G401 (cell line): ENCODE data around the gene SNX8. TPM values are rescaled to one million over a fixed set of nuclear protein-coding genes. Genes with fewer than 3 reads are reported as not detected.

Experiments used
- DNase-seq: peaks from one replicate; pipeline ENCODE4 v3.0.0-alpha.2; 2015; ENCODE audit warnings: low spot score
- in situ Hi-C: cut with HindIII; loops from 2 replicates; pipeline ENCODE4 v1.10.0; 2016; ENCODE audit warnings: low sequenced_read_pairs, mixed read lengths
- total RNA-seq: library from RNA; depleted of rRNA; stranded (reverse); fragments of >200 nt; shearing (Covaris generic); gene quantifications from 2 replicates; pipeline ENCODE4 v1.2.3, GENCODE V29; 2014

The SNX8 gene
- total RNA-seq, 1 experiment from 2014 or later = 52.9 TPM

DNA sequence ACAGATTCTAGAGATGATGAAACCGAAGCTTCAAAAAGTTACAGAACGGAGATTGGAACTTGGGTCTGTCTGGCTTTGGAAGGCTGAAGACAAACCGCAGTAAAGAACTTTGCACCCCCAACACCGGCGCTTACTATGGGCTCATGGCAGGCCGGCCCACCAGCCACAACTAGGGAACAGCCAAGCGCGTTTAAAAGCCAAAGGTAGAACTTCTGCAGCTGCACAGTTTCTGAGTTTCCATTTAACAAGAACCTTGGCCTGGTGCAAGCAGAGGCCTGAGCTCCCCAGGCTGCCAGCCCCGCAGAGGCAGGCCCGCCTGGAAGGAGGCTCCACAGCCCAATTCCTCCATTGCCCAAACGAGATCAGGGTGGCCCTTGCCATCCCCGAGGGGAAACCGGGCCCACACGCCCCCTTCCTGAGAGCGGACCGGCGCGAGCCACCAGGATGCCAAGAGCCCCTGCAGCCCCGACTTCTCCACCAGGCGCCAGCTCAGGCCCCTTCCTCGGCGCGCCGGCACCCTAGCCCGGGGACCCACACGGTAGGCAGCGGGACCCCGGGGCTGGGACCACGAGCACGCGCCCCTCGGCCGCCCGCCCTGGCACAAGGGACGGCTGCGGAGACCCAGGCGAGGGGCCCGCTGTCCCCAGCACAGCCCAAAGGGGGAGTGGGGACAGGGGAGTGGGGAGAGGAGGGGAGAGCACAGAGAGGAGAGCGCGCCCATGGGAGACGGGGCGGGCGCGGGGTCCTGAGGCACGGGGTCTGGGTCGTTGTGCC is 82.1 kb downstream of the SNX8 start:
- in situ Hi-C loops = no loop called here
- no peak for DNase-seq

DNA sequence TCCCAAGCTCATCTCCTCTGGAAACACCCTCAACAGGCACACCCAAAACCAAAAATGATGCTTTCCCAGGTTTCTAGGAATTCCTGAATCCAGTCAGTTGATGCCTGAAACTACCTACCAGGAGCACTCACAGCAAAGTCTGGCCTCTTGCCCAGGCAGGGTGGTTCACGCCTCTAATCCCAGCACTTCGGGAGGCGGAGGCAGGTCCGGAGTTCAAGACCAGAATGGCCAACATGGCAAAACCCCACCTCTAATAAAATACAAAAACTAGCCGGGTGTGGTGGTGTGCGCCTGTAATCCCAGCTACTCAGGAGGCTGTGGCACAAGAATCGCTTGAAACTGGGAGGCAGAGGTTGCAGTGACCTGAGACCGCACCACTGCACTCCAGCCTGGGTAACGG is 83.4 kb downstream of the SNX8 start:
- in situ Hi-C loops = no loop called here
- DNase-seq = no peak

DNA sequence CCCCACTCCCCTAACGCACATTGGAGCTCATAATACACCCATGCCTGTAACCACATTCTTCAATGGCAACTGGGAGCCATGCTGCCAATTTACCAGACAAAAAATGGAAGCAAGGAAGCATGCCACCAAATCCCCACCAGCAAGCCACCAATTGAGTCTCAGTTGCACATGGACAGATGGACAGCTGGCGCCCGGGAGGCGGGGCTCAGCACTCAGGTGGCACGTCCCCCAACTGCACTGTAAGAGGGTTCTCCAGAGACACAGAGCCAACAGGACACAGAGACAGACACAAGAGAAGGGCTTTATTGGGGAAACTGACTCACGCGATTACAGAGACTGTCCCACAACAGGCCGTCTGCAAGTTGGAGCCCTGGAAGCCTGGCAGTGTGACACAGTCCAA is 84.0 kb downstream of the SNX8 start:
- DNase-seq = no peak
- in situ Hi-C loops = no loop called here

DNA sequence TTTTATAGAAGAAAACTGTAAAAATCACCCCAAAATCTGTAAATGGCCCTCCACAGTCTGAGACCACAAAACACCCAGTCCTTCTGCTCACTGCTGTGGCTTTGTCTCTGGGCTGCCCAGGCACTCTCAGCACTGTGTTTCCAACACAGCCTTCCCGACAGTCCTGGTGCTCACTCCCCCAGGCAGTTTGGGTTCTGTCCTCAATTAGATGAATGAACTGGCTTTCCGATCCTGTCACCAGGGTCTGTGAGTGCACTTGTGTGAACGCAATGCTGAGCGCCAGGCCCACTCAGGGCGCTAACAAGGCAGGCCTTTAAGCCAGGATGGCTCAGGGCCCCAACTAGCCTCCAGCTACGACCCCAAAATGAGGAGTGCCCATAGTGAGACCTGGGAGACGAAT is 84.8 kb downstream of the SNX8 start:
- DNase-seq = no peak
- in situ Hi-C loops = no loop called here

DNA sequence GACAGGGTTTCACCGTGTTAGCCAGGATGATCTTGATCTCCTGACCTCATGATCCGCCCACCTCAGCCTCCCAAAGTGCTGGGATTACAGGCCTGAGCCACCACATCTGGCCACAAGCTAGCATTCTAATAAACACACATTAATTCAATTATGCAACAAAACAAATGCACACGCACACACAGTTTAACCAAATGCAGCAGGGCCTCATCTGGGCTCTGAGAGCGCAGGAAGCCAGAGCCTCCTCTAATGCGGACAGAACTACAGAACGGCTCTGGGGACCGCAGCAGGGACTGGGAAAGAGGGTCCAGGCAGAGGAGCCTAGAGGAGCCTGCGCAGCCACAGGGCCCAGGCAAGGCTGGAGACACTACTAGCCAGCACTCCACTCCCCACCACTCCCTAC is 85.3 kb downstream of the SNX8 start:
- DNase-seq = no peak
- in situ Hi-C loops = no loop called here

DNA sequence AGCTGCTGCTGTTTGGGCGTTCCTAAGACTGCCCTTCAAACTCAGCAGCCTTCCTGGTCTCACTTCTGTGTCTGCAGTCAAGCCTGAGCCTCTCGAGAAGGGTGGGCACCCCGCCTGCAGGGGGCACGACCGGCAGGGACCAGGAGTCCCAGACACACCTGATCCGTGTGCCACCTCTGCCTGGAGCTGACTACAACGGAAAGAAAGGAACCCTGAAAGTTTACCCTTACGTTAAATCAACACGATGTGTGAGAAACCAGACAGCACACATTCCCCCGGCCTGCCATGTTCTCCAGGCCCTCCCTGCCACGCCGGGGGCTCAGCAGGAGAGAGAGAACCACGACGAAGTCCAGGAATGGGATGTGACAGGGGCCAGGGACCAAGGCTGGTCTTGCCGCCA is 86.5 kb downstream of the SNX8 start:
- no peak for DNase-seq
- in situ Hi-C loops = no loop called here

DNA sequence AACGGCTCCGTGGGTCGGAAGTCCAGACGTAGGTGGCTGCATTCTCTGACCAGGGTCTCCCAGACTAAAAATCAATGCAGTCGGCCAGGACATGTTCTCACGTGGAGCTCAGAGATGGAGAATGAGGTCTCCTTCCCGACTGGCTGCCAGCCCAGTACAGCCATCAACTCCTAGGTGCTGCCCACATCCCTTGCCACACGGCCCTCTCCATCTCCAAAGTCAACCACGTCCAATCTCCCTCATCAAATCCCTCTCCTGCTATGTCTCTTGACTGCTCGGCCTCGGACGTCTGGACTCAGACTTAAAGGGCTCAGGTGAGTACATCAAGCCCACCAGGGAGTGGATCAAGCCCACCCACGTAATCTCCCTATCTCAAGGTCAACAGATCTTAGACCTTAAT is 88.4 kb downstream of the SNX8 start:
- in situ Hi-C loops = no loop called here
- no peak for DNase-seq

DNA sequence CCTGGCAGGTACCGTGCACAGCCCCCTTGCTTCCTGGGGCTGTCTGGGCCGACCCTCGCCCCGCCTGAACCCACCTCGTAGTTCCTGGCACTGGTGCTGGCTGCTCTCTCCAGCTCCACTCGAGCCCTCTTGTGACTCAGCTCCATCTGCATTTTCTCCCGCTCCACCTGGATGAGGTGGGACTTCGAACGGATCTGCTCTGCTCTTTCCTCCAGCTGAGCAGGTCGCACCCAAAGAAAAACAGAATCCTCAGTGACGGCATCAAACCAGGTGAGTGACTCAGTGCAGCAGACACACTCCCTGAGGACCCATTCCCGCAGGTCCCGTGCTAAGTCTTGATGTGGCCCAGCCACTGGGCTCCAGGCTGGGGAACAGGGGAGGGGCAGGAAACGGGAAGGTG is 88.9 kb downstream of the SNX8 start:
- no peak for DNase-seq
- in situ Hi-C loops = no loop called here

DNA sequence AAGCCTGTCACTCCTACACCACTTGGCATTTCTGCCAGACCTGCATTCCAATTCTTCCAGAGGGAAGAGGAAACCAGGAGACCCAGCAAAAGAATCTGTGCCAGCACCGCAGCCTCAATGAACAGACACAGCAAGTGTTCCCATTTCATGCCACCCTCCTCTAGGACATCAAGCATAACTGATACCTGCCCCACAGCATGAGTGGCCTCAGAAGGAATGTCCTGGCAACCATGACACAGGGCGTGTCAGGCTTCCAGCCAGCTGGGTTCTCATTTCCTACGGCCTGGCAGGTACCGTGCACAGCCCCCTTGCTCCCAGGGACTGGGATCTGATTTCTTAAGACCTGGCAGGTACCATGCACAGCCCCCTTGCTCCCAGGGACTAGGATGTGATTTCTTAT is 89.3 kb downstream of the SNX8 start:
- DNase-seq = no peak
- in situ Hi-C loops = no loop called here

DNA sequence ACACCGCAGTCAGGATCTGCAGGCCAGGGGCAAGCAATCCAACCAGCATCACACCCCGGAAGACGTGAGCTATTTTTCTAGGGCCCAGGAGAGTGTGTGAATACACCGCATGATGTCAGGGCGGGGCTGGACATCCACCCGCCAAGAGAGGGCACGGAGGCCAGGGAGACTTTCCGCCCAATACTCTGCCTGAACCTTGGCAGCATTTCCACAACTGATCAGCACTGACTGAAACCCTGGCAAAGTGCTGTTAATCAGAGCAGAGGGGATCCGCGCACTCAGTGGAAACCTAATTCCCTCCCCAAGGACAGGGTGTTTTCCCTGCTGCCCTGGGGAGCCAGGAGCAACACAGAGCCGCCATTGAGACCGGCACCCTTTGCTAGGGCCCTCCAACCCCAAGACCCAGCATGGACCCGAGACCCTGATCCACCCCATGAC is 89.7 kb downstream of the SNX8 start:
- DNase-seq = no peak
- in situ Hi-C loops = no loop called here

DNA sequence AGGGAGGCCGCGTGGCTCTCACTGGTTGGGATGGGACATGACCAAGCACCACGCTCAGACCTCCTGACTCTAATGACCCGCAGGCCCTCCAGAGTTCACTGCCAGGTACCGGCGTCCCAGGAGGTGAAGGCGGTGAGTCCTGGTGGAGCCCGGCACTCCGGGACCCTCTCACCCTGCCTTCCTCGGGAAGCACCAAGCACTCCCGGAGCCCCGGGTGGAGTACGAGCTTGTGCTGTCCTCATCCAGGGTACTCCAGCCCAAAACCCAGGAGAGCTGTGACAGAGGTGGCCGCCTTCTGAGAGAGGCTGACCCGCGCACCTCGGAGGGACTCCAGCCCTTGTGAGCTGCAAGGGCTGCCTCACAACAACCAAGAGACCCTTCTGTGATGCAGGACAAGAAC is 90.9 kb downstream of the SNX8 start:
- in situ Hi-C loops = no loop called here
- no peak for DNase-seq

DNA sequence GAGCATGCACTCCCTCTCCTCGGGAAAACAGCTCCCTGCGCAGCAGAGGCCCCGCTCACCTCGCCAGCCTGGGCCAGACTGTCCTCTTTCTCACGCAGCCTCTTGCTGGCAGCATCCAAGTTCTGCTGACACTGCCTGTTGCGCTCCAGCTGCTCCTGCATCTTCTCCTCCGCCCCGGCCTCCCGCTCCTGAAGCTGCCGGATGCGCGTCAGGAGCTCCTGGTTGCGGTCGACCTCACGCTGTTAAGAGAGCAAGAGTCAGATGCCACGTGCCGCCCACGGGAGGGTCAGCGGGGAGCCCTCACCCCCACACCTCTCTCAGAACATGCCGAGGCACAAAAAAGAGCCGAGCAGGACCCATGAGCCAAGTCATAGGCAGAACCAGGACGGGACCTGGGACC is 91.7 kb downstream of the SNX8 start:
- DNase-seq = no peak
- in situ Hi-C loops = no loop called here

DNA sequence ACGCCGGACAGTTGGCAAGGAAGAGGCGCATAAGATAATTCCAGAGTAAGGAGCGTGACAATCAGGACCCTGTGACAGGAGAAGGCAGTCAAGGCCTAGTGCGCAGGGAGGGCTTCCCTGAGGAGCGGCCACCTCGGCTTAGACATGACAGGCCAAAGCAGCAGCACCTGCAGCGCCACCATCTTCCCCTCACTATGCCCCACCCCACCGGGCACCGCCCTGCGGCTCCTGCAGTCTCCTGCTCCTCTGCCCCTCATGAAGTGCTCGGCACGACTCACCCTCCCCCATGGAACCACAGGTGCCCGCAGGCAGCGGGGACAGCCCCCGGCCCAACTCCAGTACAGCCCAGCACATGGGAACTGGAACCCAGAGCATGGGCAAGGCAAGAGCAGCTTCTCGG is 93.3 kb downstream of the SNX8 start:
- in situ Hi-C loops = no loop called here
- DNase-seq = no peak

DNA sequence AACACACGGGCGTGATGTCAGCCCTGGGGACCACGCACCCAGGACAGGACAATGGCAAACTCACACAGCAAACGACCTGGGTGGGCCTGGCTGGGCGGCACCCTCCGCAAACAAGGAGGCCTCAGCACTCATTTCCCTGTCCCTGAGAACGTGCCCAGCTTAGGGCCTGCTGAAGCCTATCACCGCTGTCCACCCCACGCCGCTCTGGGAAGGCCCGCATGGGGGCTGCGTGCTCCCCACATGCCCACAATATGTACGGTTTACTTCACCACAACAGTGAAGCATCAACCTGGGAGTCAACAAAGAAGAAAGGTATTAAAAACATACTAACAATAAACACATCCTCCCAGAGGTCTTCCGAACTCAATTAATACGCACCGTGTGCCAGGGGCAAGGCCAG is 93.7 kb downstream of the SNX8 start:
- in situ Hi-C loops = no loop called here

DNA sequence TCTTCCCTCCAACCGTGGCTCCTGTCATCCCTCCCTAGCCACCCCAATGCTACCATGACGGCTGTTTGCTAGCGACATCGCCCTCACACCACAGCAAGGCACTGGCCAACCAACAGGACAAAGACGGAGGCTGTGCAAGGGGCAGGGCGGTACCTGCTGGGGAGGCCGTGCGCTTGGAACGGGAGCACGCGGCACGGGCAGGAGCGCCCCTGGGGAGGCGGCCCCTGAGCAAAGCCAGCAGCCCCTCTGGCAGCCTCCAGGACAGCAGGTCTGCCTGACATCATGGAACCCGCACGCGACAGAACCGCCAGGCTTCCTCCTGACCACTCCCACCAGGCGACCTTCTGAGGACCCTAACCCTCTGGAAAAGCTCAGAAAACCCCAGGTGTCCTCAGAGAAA is 94.2 kb downstream of the SNX8 start:
- in situ Hi-C loops = no loop called here

More for the DNA sequence above, 93.7 kb downstream of the SNX8 start:
- no peak for DNase-seq

DNA sequence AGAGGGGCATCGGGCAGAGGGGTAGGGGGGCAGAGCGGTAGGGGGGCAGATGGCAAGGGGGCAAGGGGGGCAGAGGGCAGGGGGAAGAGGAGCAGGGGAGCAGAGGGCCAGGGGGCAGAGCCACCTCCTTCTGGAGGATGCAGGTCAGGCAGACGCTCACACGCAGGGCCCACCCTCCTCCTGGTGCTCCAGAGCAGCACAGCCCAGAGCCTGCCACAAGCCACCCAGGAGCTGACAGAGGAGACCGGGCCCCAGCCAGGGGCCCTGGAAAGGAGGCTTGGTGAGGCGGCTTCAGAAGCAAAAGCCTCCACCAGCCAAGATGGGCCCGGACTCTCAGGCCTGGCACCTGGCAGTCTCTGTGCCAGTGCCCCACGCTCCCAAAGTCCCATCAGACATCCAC is 94.6 kb downstream of the SNX8 start:
- no peak for DNase-seq
- in situ Hi-C loops = no loop called here

More for the DNA sequence above, 94.2 kb downstream of the SNX8 start:
- DNase-seq = no peak

DNA sequence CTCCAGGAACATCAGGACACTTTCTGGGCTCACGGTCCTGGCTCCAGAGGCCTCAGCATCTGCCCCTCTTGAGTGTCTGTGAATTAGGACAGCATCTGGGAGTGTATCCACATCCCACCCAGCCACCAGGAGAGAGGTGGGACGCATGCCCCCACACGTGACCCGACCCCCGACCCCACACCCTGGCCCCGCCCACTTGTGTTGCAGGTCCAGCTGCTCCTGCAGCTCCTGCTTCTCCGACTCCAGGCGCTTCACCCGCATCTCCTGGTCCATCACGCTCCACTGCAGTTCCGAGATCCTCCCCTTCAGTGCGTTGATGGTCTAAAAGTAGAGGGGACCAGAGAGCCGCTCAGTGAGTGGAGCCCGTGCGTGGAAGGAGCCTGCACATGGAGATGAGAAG is 95.1 kb downstream of the SNX8 start:
- in situ Hi-C loops = no loop called here

DNA sequence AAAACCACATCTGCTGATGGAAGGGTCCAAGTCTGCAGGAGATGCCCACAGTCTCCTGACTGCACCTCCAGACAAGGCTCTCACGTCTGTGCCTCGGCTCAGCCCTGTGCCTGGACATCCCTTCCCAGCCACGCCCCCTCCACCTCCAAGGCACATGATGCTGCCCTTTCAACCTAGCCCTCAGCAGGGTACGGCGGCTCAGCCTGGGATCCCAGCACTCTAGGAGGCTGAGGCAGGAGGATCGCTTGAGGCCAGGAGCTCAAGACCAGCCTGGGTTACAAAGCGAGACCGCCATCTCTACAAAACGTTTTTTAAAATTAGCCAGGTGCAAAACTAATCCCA is 95.8 kb downstream of the SNX8 start:
- in situ Hi-C loops = no loop called here
- DNase-seq = no peak

More for the DNA sequence above, 95.1 kb downstream of the SNX8 start:
- DNase-seq = no peak

DNA sequence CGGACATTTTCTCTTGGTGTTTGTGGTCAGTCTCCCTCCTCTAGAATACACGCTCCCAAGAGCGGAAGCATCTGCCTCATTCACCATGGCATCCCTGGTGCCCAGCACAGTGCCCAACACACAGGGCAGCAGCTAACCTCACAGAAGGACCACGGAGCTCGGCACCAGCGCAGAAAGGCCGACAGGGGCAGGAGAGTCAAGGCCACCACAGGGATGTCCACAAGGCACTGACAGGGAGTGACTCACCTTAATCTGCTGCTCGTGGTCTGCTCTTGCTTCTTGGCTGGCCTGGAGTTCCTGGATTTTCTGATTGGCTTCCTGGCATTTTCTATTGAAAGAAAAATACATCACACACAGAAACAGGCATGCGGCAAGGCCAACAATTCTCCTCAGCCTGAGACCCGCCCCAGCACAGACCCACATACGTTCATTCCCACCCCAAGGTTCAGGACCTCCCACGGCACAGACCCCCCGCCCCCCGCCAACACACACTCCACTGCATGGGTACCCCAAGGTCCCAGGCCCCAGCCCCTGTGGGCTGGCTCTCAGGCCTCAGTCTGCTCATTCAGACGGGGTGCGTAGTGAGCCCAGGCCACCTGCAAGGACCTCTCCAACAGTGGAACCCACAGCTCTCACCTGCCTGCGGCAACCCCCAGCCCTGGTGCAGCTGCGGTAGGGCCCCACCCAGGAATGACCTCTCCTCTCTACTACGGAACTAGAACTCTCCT is 96.4 kb downstream of the SNX8 start:
- DNase-seq = no peak
- in situ Hi-C loops = no loop called here

DNA sequence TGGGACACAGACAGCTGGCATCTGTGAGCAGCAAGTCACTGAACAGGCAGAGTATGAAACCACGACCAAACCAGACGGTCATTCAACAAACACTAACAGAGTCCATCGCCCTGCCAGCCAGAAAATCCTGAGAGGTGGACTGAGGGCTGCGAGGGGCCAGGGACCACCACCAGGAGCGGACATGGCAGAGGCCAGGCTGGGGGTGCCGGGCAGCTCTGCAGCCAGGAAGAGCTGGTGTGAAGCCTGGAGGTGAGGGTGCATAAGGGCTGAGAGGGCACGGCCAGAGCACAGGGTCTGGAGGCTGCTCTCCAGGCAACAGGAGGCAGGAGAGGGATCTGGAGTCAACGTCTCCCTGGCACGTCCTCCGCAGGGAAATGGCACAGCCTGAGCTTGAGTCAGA is 97.0 kb downstream of the SNX8 start:
- no peak for DNase-seq
- in situ Hi-C loops = no loop called here

DNA sequence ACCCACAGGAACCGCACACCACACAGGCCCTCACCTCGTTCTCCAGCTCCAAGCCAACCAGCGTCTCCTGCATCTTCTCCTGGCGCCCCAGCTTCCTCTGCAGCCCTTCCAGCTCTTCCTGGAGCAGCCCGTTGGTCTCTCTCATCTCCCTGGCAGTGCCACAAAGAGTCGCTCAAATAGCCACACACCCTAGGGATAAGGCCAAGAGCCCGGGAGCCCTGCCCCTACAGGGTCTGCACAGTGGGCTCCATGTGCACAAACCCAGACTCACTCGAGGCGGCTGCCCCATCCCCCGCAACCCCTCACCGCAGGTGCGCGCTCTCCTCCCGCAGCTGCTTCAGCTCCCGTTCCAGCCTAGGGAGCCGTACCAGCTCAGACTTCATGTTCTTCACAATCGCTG is 98.4 kb downstream of the SNX8 start:
- in situ Hi-C loops = no loop called here
- no peak for DNase-seq
